IMR-90 (cell line): ENCODE data around the gene CFHR1. TPM values are rescaled to one million over a fixed set of nuclear protein-coding genes. Genes with fewer than 3 reads are reported as not detected.

Experiments used
- ATAC-seq: fragments of 200-7000 bp; cut with Tn5 transposase; 2 replicates; pipeline ENCODE4 v1.9.1; 2020; ENCODE audit warnings: low read depth, mild to moderate bottlenecking, moderate library complexity
- BruUV-seq: library from RNA; stranded (reverse); fragments of 400-500 nt; replicated peaks from 2 replicates; lab custom pipeline; 2021; lab: Mats Ljungman, UMichigan
- CTCF ChIA-PET: fragments of 300-600 bp; formaldehyde crosslinking; extraction: SDS; loops from one replicate; lab custom pipeline; 2021; ENCODE audit warnings: antibody characterized with exemption; lab: Yijun Ruan, JAX
- POLR2A ChIA-PET: fragments of 300-600 bp; sonication (Branson Sonifier 250); formaldehyde crosslinking; loops from one replicate; lab custom pipeline; 2022; ENCODE audit warnings: antibody characterized with exemption; ENCODE audit not compliant: unreplicated experiment; lab: Charles Lee
- DNase-seq: peaks from one replicate; pipeline ENCODE4 v3.0.0; 2013
- H2AFZ ChIP-seq: replicated peaks from 2 replicates; pipeline ENCODE3; 2013; ENCODE audit warnings: low read length, mild to moderate bottlenecking; ENCODE audit not compliant: poor library complexity
- H2AK5ac ChIP-seq: 2 replicates; pipeline ENCODE4 v1.6.1; 2013; ENCODE audit warnings: low read depth, low read length, inconsistent platforms
- H2AK9ac ChIP-seq: replicated peaks from 2 replicates; pipeline ENCODE3; 2013; ENCODE audit warnings: mild to moderate bottlenecking, low read depth, low read length, moderate library complexity; ENCODE audit not compliant: poor library complexity
- H2BK120ac ChIP-seq: 2 replicates; pipeline ENCODE4 v1.6.1; 2013; ENCODE audit warnings: low read depth, low read length, inconsistent platforms
- H2BK15ac ChIP-seq: 3 replicates; pipeline ENCODE4 v1.6.1; 2013; ENCODE audit warnings: low read depth, low read length, inconsistent platforms
- H2BK20ac ChIP-seq: 2 replicates; pipeline ENCODE4 v1.6.1; 2013; ENCODE audit warnings: low read depth, mild to moderate bottlenecking, inconsistent platforms, low read length, moderate library complexity
- H2BK5ac ChIP-seq: 2 replicates; pipeline ENCODE4 v1.6.1; 2013; ENCODE audit warnings: mild to moderate bottlenecking, low read depth, low read length, inconsistent platforms; ENCODE audit not compliant: poor library complexity, severe bottlenecking
- H3K14ac ChIP-seq: replicated peaks from 2 replicates; pipeline ENCODE4 v1.6.1; 2013; ENCODE audit warnings: low read depth, low read length, inconsistent platforms
- H3K18ac ChIP-seq: 2 replicates; pipeline ENCODE4 v1.6.1; 2013; ENCODE audit warnings: low read depth, low read length, control low read depth
- H3K23ac ChIP-seq: 2 replicates; pipeline ENCODE4 v1.6.1; 2013; ENCODE audit warnings: low read depth, low read length, inconsistent platforms
- H3K27ac ChIP-seq: 2 replicates; pipeline ENCODE4 v1.5.1; 2013; ENCODE audit warnings: mild to moderate bottlenecking, control low read depth, low read length; ENCODE audit not compliant: insufficient read depth
- H3K27me3 ChIP-seq: 2 replicates; pipeline ENCODE4 v1.6.1; 2013; ENCODE audit warnings: low read length; ENCODE audit not compliant: control insufficient read depth, insufficient read depth
- H3K36me3 ChIP-seq: 2 replicates; pipeline ENCODE4 v1.6.1; 2013; ENCODE audit warnings: low read length, mixed read lengths; ENCODE audit not compliant: control insufficient read depth, insufficient read depth
- H3K4ac ChIP-seq: 2 replicates; pipeline ENCODE4 v1.6.1; 2013; ENCODE audit warnings: low read depth, low read length, inconsistent platforms
- H3K4me1 ChIP-seq: 2 replicates; pipeline ENCODE4 v1.6.1; 2013; ENCODE audit warnings: low read length, mixed read lengths; ENCODE audit not compliant: control insufficient read depth, insufficient read depth
- H3K4me2 ChIP-seq: 2 replicates; pipeline ENCODE4 v1.6.1; 2013; ENCODE audit warnings: low read depth, mild to moderate bottlenecking, control low read depth, low read length, moderate library complexity
- H3K4me3 ChIP-seq: 2 replicates; pipeline ENCODE4 v1.5.1; 2013; ENCODE audit warnings: low read depth, mild to moderate bottlenecking, control low read depth, low read length, moderate library complexity; ENCODE audit not compliant: insufficient read depth
- H3K56ac ChIP-seq: 2 replicates; pipeline ENCODE4 v1.6.1; 2013; ENCODE audit warnings: low read length, inconsistent platforms; ENCODE audit not compliant: insufficient read depth; ENCODE audit errors: extremely low read depth
- H3K79me1 ChIP-seq, 2 experiments: 2 replicates each; pipeline ENCODE4 v1.6.1; 2013; ENCODE audit warnings: low read length in 2 of 2, inconsistent platforms in 1 of 2, low read depth in 1 of 2
- H3K9ac ChIP-seq: 2 replicates; pipeline ENCODE4 v1.6.1; 2013; ENCODE audit warnings: low read depth, low read length, control low read depth
- H3K9me1 ChIP-seq: 2 replicates; pipeline ENCODE4 v1.6.1; 2013; ENCODE audit warnings: low read length, inconsistent platforms; ENCODE audit not compliant: insufficient read depth
- H3K9me3 ChIP-seq: 2 replicates; pipeline ENCODE4 v1.6.1; 2013; ENCODE audit warnings: low read length; ENCODE audit not compliant: control insufficient read depth, insufficient read depth
- H4K20me1 ChIP-seq: 2 replicates; pipeline ENCODE4 v1.6.1; 2013; ENCODE audit warnings: low read length, inconsistent platforms; ENCODE audit not compliant: insufficient read depth
- H4K5ac ChIP-seq: 2 replicates; pipeline ENCODE4 v1.6.1; 2013; ENCODE audit warnings: mild to moderate bottlenecking, low read depth, low read length, control low read depth
- H4K8ac ChIP-seq, 2 experiments: 2 replicates each; pipeline ENCODE4 v1.6.1; 2013; ENCODE audit warnings: low read depth in 2 of 2, low read length in 2 of 2, control low read depth in 1 of 2, inconsistent platforms in 1 of 2
- H4K91ac ChIP-seq: 2 replicates; pipeline ENCODE4 v1.6.1; 2013; ENCODE audit warnings: low read depth, low read length, inconsistent platforms; ENCODE audit not compliant: insufficient read depth
- BHLHE40 ChIP-seq: fragments of 150-350 bp; IDR thresholded peaks from 2 replicates; pipeline ENCODE4 v1.6.1; 2016; ENCODE audit warnings: mild to moderate bottlenecking, low read depth, low read length
- CEBPB ChIP-seq: IDR thresholded peaks from 2 replicates; pipeline ENCODE4 v1.6.1; 2012; ENCODE audit warnings: low read depth, low read length, improper control_type of control experiment
- FOS ChIP-seq: fragments of 150-350 bp; IDR thresholded peaks from 2 replicates; pipeline ENCODE4 v1.6.1; 2016; ENCODE audit warnings: low read depth, low read length
- MAZ ChIP-seq: IDR thresholded peaks from 2 replicates; pipeline ENCODE4 v1.6.1; 2012; ENCODE audit warnings: low read depth, mild to moderate bottlenecking, low read length, improper control_type of control experiment, moderate library complexity, borderline replicate concordance
- NFE2L2 ChIP-seq: fragments of 150-350 bp; IDR thresholded peaks from 2 replicates; pipeline ENCODE4 v1.6.1; 2016; ENCODE audit warnings: low read depth, mild to moderate bottlenecking, low read length
- POLR2A ChIP-seq: IDR thresholded peaks from 2 replicates; pipeline ENCODE4 v1.6.1; 2012; ENCODE audit warnings: mild to moderate bottlenecking, low read depth, low read length
- RFX5 ChIP-seq: IDR thresholded peaks from 2 replicates; pipeline ENCODE4 v1.8.0; 2012; ENCODE audit warnings: low read depth, mild to moderate bottlenecking, low read length, moderate library complexity
- SMC3 ChIP-seq: fragments of 150-350 bp; IDR thresholded peaks from 2 replicates; pipeline ENCODE4 v1.6.1; 2016; ENCODE audit warnings: low read depth, mild to moderate bottlenecking, antibody characterized with exemption, low read length, moderate library complexity
- WGBS, 2 experiments: methylation state at CpG; one replicate each; pipeline versions ENCODE4 v1.1.5 to v1.1.7; 2013; ENCODE audit warnings: missing lambda C conversion rate in 2 of 2; ENCODE audit not compliant: insufficient read length in 1 of 2; ENCODE audit errors: extremely low coverage in 2 of 2; 5-methylcytosine and 5-hydroxymethylcytosine counted together
- dilution Hi-C: fragments of 300-500 bp; cut with HindIII; formaldehyde crosslinking; loops from one replicate; pipeline ENCODE4 v1.14.3; 2018; ENCODE audit warnings: low sequenced_read_pairs; ENCODE audit not compliant: unreplicated experiment
- in situ Hi-C: fragments of 300-500 bp; cut with MboI; formaldehyde crosslinking; loops from 3 replicates; pipeline ENCODE4 v1.14.3; 2019; ENCODE audit warnings: low sequenced_read_pairs, inconsistent platforms, mixed read lengths
- intact Hi-C: fragments of 100-400 bp; cut with micrococcal nuclease; formaldehyde crosslinking; loops from 2 replicates; pipeline ENCODE4 v1.10.0; 2022
- polyA plus RNA-seq, 3 experiments: library from polyadenylated mRNA; depleted of rRNA; stranded (reverse); fragments of >200 nt; gene quantifications; 2 replicates each; pipeline ENCODE4 v1.2.3, GENCODE V29; 2012; ENCODE audit warnings: low replicate concordance in 1 of 3
- total RNA-seq: library from RNA; depleted of rRNA; stranded (reverse); fragments of >200 nt; gene quantifications from 2 replicates; pipeline ENCODE4 v1.2.3, GENCODE V29; 2012
- TF ChIP-seq, protein P1 (sequence below): fragments of 150-350 bp; IDR thresholded peaks from 2 replicates; pipeline ENCODE4 v1.6.1; 2017; ENCODE audit warnings: mild to moderate bottlenecking, antibody characterized with exemption, low read length, low read depth
- TF ChIP-seq, protein P2 (sequence below): conservative IDR thresholded peaks from 2 replicates; pipeline ENCODE4 v1.5.1; 2012; ENCODE audit warnings: mild to moderate bottlenecking, low read depth, low read length, improper control_type of control experiment

CFHR1 gene
- total and polyA plus RNA-seq, 2 of the 4 experiments (the other 2 are of a cell fraction) = not detected

- Histone ChIP-seq H2BK20ac (no peak overlapping the region), H3K23ac (no peak overlapping the region), H3K56ac (no peak overlapping the region), H3K27ac (no peak overlapping the region), H3K9ac (no peak overlapping the region), H3K36me3 (no peaks in the 10 kb centered on the region), H3K9me1 (no peaks in the 10 kb centered on the region), H4K5ac (no peak overlapping the region), H2AFZ (no peak overlapping the region), H3K14ac (no peak overlapping the region), H3K27me3 (no peaks in the 10 kb centered on the region), H3K79me1 (no peaks in the 10 kb centered on the region), H4K91ac (no peak overlapping the region), H2BK15ac (no peak overlapping the region), H3K4me2 (no peak overlapping the region), H2AK9ac (no peak overlapping the region), H2BK120ac (no peak overlapping the region), H3K18ac (no peak overlapping the region), H4K20me1 (no peaks in the 10 kb centered on the region), H3K9me3 (no peaks in the 10 kb centered on the region), H3K4me3 (no peak overlapping the region), H2BK5ac (no peak overlapping the region), H2AK5ac (no peak overlapping the region), H4K8ac (no peak overlapping the region), H3K4ac (no peak overlapping the region), H3K4me1 (no peaks in the 10 kb centered on the region)
- ATAC-seq (no peak), DNase-seq (no peak)
- BruUV-seq = no TSS peak
- intact Hi-C loops = no loop called here
- ChIA-PET CTCF (no interaction called here), POLR2A (no interaction called here)
- WGBS, 2 experiments = no CpG with 5 or more reads among the region's 2 CpGs
- TF ChIP-seq POLR2A (no peak), CEBPB (no peak), RFX5 (no peak), MAZ (no peak), SMC3 (no peak), FOS (no peak), BHLHE40 (no peak), NFE2L2 (no peak)
- TF ChIP-seq, protein P1, sequence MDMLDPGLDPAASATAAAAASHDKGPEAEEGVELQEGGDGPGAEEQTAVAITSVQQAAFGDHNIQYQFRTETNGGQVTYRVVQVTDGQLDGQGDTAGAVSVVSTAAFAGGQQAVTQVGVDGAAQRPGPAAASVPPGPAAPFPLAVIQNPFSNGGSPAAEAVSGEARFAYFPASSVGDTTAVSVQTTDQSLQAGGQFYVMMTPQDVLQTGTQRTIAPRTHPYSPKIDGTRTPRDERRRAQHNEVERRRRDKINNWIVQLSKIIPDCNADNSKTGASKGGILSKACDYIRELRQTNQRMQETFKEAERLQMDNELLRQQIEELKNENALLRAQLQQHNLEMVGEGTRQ = no peak
- TF ChIP-seq, protein P2, sequence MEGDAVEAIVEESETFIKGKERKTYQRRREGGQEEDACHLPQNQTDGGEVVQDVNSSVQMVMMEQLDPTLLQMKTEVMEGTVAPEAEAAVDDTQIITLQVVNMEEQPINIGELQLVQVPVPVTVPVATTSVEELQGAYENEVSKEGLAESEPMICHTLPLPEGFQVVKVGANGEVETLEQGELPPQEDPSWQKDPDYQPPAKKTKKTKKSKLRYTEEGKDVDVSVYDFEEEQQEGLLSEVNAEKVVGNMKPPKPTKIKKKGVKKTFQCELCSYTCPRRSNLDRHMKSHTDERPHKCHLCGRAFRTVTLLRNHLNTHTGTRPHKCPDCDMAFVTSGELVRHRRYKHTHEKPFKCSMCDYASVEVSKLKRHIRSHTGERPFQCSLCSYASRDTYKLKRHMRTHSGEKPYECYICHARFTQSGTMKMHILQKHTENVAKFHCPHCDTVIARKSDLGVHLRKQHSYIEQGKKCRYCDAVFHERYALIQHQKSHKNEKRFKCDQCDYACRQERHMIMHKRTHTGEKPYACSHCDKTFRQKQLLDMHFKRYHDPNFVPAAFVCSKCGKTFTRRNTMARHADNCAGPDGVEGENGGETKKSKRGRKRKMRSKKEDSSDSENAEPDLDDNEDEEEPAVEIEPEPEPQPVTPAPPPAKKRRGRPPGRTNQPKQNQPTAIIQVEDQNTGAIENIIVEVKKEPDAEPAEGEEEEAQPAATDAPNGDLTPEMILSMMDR = no peak
- dilution Hi-C loops = no loop called here
- in situ Hi-C loops = no loop called here
Measured at GRCh38 chr1:196774175-196774574, 45.4 kb upstream of the CFHR1 start.
